Activated T-cell treated with anti-CD3 and anti-CD28 coated beads for 24 hours (primary cell): ENCODE measurements around the gene ARMC7.
A peak's percentile ranks its signal among the peaks of the same experiment; 100 is the strongest.
"Not testable (repeated sequence)": the region's sequence is repeated elsewhere in the genome, so short reads cannot be mapped to it uniquely, and the experiment has no call there.

Source experiments
- DNase-seq: peaks from one replicate; pipeline ENCODE4 v3.0.0-alpha.2; 2020; ENCODE audit warnings: low read depth

Gene ARMC7

GRCh38 chr17:75130059-75130631, 20.4 kb downstream of the ARMC7 start:
- DNase-seq, result no peak

- peak; percentile 46 for DNase-seq
These were observed 21.0 kb downstream of the ARMC7 start for GRCh38 chr17:75130632-75131277.

GRCh38 chr17:75131278-75132017, 21.7 kb downstream of the ARMC7 start, which contains the start of gene NT5C:
NT5C (minus strand) TSS chr17:75131742; CDS start chr17:75131707, 35 bp downstream.
- peak; percentile 66 for DNase-seq

GRCh38 chr17:75132018-75133000, 22.5 kb downstream of the ARMC7 start:
- DNase-seq, result not testable (repeated sequence)

- DNase-seq, result no peak
These were observed 23.2 kb downstream of the ARMC7 start for GRCh38 chr17:75133001-75133400.

GRCh38 chr17:75133607-75134347, 24.0 kb downstream of the ARMC7 start:
- DNase-seq, result not testable (repeated sequence)

- no peak for DNase-seq
These were observed 25.7 kb downstream of the ARMC7 start for GRCh38 chr17:75135452-75135851.

GRCh38 chr17:75135946-75136345, 26.2 kb downstream of the ARMC7 start:
- DNase-seq, result no peak

GRCh38 chr17:75137762-75138161, 28.0 kb downstream of the ARMC7 start:
- not testable (repeated sequence) for DNase-seq

GRCh38 chr17:75138519-75138918, 28.8 kb downstream of the ARMC7 start:
- no peak for DNase-seq

GRCh38 chr17:75142236-75142971, 32.6 kb downstream of the ARMC7 start:
- DNase-seq, result no peak

GRCh38 chr17:75144816-75145512, 35.2 kb downstream of the ARMC7 start:
- DNase-seq, result no peak

- no peak for DNase-seq
These were observed 36.8 kb downstream of the ARMC7 start for GRCh38 chr17:75146592-75146991.

- DNase-seq, result no peak
These were observed 38.2 kb downstream of the ARMC7 start for GRCh38 chr17:75147878-75148546.

GRCh38 chr17:75151930-75152329, 42.2 kb downstream of the ARMC7 start:
- DNase-seq, result no peak

- DNase-seq, result no peak
These were observed 42.8 kb downstream of the ARMC7 start for GRCh38 chr17:75152523-75152921.

GRCh38 chr17:75152922-75153779, 43.4 kb downstream of the ARMC7 start:
- no peak for DNase-seq

- peak; percentile 8 for DNase-seq
These were observed 44.0 kb downstream of the ARMC7 start for GRCh38 chr17:75153780-75154194.
